Transverse colon (tissue), 3 donors: ENCODE data around the gene MB21D2.
"Not testable (repeated sequence)": the region's sequence is repeated elsewhere in the genome, so short reads cannot be mapped to it uniquely, and the experiment has no call there.

ENCODE experiments used
- CTCF ChIP-seq, 5 experiments: fragments of 200-600 bp in 3 of 5; fragments of 450-650 bp in 2 of 5; sonication (generic) in 3 of 5; IDR thresholded peaks; 1 replicate in 2 of 5; 2 replicates in 3 of 5; pipeline ENCODE4 v1.5.1; 2016 to 2017; ENCODE audit warnings: antibody characterized with exemption in 5 of 5, inconsistent platforms in 3 of 5, mild to moderate bottlenecking in 2 of 5, moderate library complexity in 1 of 5
- EP300 ChIP-seq: sonication (generic); formaldehyde crosslinking; IDR thresholded peaks from one replicate; pipeline ENCODE4 v1.6.1; 2017; ENCODE audit warnings: antibody characterized with exemption, low read depth

- not testable (repeated sequence) for TF ChIP-seq CTCF (IDR thresholded peaks at IDR 0.05); EP300
Measured at GRCh38 chr3:192964959-192965719, 47.5 kb upstream of the MB21D2 start.
